ENCODE data around the gene TBC1D2. TPM values are rescaled to one million over a fixed set of nuclear protein-coding genes. Genes with fewer than 3 reads are reported as not detected.

The TBC1D2 gene
- total and polyA plus RNA-seq, 8 donors, result 14.4 to 107 (median 21.0) TPM

- TF ChIP-seq, protein P1, sequence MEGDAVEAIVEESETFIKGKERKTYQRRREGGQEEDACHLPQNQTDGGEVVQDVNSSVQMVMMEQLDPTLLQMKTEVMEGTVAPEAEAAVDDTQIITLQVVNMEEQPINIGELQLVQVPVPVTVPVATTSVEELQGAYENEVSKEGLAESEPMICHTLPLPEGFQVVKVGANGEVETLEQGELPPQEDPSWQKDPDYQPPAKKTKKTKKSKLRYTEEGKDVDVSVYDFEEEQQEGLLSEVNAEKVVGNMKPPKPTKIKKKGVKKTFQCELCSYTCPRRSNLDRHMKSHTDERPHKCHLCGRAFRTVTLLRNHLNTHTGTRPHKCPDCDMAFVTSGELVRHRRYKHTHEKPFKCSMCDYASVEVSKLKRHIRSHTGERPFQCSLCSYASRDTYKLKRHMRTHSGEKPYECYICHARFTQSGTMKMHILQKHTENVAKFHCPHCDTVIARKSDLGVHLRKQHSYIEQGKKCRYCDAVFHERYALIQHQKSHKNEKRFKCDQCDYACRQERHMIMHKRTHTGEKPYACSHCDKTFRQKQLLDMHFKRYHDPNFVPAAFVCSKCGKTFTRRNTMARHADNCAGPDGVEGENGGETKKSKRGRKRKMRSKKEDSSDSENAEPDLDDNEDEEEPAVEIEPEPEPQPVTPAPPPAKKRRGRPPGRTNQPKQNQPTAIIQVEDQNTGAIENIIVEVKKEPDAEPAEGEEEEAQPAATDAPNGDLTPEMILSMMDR (IDR thresholded peaks at IDR 0.05), result no peak
- Histone ChIP-seq H3K27me3 (no peaks in the 10 kb centered on the region), H3K4me1 (peaks cover 3 to 33% of the 10 kb centered on the region in 2 donors), H3K9me3 (no peaks in the 10 kb centered on the region), H3K36me3 (peaks cover 0 to 100% of the 10 kb centered on the region in 2 donors), H3K27ac (peak overlapping the region in 1 of 2 donors; percentile 57), H3K4me3 (no peak overlapping the region)
- ATAC-seq (no peak), DNase-seq (no peak)
- intact Hi-C loops (cut with DNase I), result no loop called here
Measured at GRCh38 chr9:98230304-98230703, 25.1 kb downstream of the TBC1D2 start.

DNA sequence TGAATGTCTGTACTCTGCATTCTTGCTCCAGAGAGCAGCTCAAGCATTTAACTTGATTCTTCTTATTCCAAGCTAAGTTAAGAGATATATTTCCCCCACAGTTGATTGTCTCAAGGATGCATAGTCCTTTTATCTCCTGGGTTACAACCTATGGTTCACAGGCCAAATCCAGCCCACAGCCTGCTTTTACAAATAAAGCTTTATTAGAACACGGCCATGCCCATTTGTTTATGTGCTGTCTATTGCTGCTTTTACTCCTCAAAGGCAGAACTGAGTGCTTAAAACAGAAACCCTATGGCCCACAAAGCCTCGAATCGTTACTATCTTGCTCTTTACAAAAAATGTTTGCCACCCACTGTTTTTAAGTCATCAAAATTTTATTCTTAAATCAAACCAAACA lies 25.8 kb downstream of the TBC1D2 start:
- no peak overlapping the region for H3K4me3 ChIP-seq
- no peaks in the 10 kb centered on the region for H3K9me3 ChIP-seq
- H3K36me3 ChIP-seq, result peaks cover 0 to 100% of the 10 kb centered on the region in 2 donors
- DNase-seq (no peak), ATAC-seq (no peak)
- no peaks in the 10 kb centered on the region for H3K27me3 ChIP-seq
- H3K4me1 ChIP-seq, result peaks cover 3 to 40% of the 10 kb centered on the region in 2 donors
- no peak overlapping the region for H3K27ac ChIP-seq
- TF ChIP-seq, protein P1 (IDR thresholded peaks at IDR 0.05), result no peak
- intact Hi-C loops (cut with DNase I), result no loop called here

DNA sequence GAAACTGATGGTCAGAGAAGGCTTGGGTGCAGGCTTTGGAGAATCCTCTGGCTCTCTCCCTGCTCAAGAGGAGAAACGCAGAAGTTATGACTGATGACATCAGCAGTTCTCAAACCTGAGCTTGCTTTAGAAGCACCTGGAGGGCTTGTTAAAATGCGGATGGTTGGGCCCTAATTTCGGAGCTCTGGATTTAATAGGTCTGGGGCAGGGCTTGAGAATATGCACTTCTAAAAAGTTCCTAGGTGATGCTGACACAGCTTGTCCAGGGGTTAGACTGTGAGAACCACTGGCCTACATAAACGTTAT lies 26.4 kb downstream of the TBC1D2 start:
- TF ChIP-seq, protein P1 (IDR thresholded peaks at IDR 0.05), result no peak
- peaks cover 0 to 100% of the 10 kb centered on the region in 2 donors for H3K36me3 ChIP-seq
- DNase-seq (no peak), ATAC-seq (no peak)
- no peaks in the 10 kb centered on the region for H3K27me3 ChIP-seq
- no peaks in the 10 kb centered on the region for H3K9me3 ChIP-seq
- no peak overlapping the region for H3K4me3 ChIP-seq
- peaks cover 3 to 45% of the 10 kb centered on the region in 2 donors for H3K4me1 ChIP-seq
- no peak overlapping the region for H3K27ac ChIP-seq
- intact Hi-C loops (cut with DNase I), result no loop called here

GRCh38 chr9:98228392-98229089 lies 26.9 kb downstream of the TBC1D2 start:
- H3K27ac ChIP-seq, result no peak overlapping the region
- no peak overlapping the region for H3K4me3 ChIP-seq
- DNase-seq (no peak), ATAC-seq (no peak)
- TF ChIP-seq, protein P1 (IDR thresholded peaks at IDR 0.05), result no peak
- H3K27me3 ChIP-seq, result no peaks in the 10 kb centered on the region
- H3K9me3 ChIP-seq, result no peaks in the 10 kb centered on the region
- peaks cover 0 to 98% of the 10 kb centered on the region in 2 donors for H3K36me3 ChIP-seq
- intact Hi-C loops (cut with DNase I), result no loop called here
- peaks cover 3 to 49% of the 10 kb centered on the region in 2 donors for H3K4me1 ChIP-seq

GRCh38 chr9:98227883-98228282 lies 27.6 kb downstream of the TBC1D2 start:
- Histone ChIP-seq H3K36me3 (peaks cover 0 to 98% of the 10 kb centered on the region in 2 donors), H3K4me1 (peaks cover 5 to 49% of the 10 kb centered on the region in 2 donors), H3K9me3 (no peaks in the 10 kb centered on the region), H3K4me3 (no peak overlapping the region), H3K27ac (no peak overlapping the region), H3K27me3 (no peaks in the 10 kb centered on the region)
- TF ChIP-seq, protein P1 (IDR thresholded peaks at IDR 0.05), result no peak
- intact Hi-C loops (cut with DNase I), result no loop called here
- ATAC-seq (no peak), DNase-seq (no peak)

All from left lung (tissue), 10 donors.